ENCODE measurements around the gene LRRIQ4. TPM values are rescaled to one million over a fixed set of nuclear protein-coding genes. Genes with fewer than 3 reads are reported as not detected.

The LRRIQ4 gene
- total and polyA plus RNA-seq, 3 experiments from 2014 or later: 0.15 to 0.20 TPM; not detected in 1

GRCh38 chr3:169825316-169825715, 12.6 kb downstream of the LRRIQ4 start:
- Histone ChIP-seq H3K27ac (ENCODE audit: low read depth, low read length) (no peak overlapping the region), H3K36me3 (ENCODE audit: insufficient read depth, low read length) (no peaks in the 10 kb centered on the region), H3K9me3 (ENCODE audit: low read length) (no peaks in the 10 kb centered on the region), H3K4me3 (ENCODE audit: low read length) (no peak overlapping the region), H3K4me1 (ENCODE audit: insufficient read depth, low read length) (no peaks in the 10 kb centered on the region), H3K27me3 (ENCODE audit: insufficient read depth, low read length, poor library complexity, severe bottlenecking) (no peaks in the 10 kb centered on the region)
- no peaks in the 10 kb centered on the region for H3K9me3 Mint-ChIP-seq
- peaks cover 8 to 43% of the 10 kb centered on the region in 2 donors for H3K27me3 Mint-ChIP-seq
- ChIA-PET CTCF (interaction anchor here (1.4 kb wide), 1 partner anchor 38 kb away, joined by 3 read pairs; no protein-coding TSS in a partner anchor), POLR2A (no interaction called here)
- no peak overlapping the region for H3K4me3 Mint-ChIP-seq
- no peak overlapping the region for H3K27ac Mint-ChIP-seq
- H3K4me1 Mint-ChIP-seq: peaks cover 0 to 3% (median 0%) of the 10 kb centered on the region in 3 donors
- no peaks in the 10 kb centered on the region for H3K36me3 Mint-ChIP-seq
- DNase-seq: no peak

DNA sequence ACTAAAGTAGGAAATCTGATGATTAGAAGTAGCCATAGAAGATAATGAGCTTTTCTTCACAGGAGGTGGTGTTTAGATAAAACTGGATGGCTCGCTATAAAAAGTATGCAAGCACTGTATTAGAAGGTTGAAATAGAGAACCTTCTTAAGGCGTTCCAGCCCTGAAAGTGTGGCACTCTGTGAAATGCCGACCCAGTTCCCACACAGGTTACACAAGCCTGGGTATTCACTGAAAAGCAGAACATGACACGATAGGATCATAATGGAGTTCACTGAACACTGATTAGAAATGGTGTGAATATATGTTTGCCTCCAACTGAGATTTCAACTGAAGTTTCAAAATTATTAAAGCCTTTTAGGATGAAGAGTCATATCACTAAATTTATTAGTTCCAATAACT, 15.0 kb downstream of the LRRIQ4 start:
- H3K9me3 Mint-ChIP-seq: no peaks in the 10 kb centered on the region
- no peaks in the 10 kb centered on the region for H3K36me3 Mint-ChIP-seq
- POLR2A ChIA-PET: no interaction called here
- Histone ChIP-seq H3K27me3 (ENCODE audit: insufficient read depth, low read length, poor library complexity, severe bottlenecking) (no peaks in the 10 kb centered on the region), H3K36me3 (ENCODE audit: insufficient read depth, low read length) (no peaks in the 10 kb centered on the region), H3K27ac (ENCODE audit: low read depth, low read length) (no peak overlapping the region), H3K4me3 (ENCODE audit: low read length) (no peak overlapping the region), H3K9me3 (ENCODE audit: low read length) (no peaks in the 10 kb centered on the region), H3K4me1 (ENCODE audit: insufficient read depth, low read length) (no peaks in the 10 kb centered on the region)
- peaks cover 0 to 3% (median 0%) of the 10 kb centered on the region in 3 donors for H3K4me1 Mint-ChIP-seq
- H3K27me3 Mint-ChIP-seq: peaks cover 2 to 30% of the 10 kb centered on the region in 2 donors
- DNase-seq: no peak
- H3K4me3 Mint-ChIP-seq: no peak overlapping the region
- no peak overlapping the region for H3K27ac Mint-ChIP-seq
- CTCF ChIA-PET: interaction anchor here (0.7 kb wide), 1 partner anchor 82 kb away, joined by 3 read pairs; no protein-coding TSS in a partner anchor

- peaks cover 8 to 22% of the 10 kb centered on the region in 2 donors for H3K27me3 Mint-ChIP-seq
- Histone ChIP-seq H3K36me3 (ENCODE audit: insufficient read depth, low read length) (no peaks in the 10 kb centered on the region), H3K4me1 (ENCODE audit: insufficient read depth, low read length) (no peaks in the 10 kb centered on the region), H3K4me3 (ENCODE audit: low read length) (no peak overlapping the region), H3K27ac (ENCODE audit: low read depth, low read length) (no peak overlapping the region), H3K9me3 (ENCODE audit: low read length) (no peaks in the 10 kb centered on the region), H3K27me3 (ENCODE audit: insufficient read depth, low read length, poor library complexity, severe bottlenecking) (no peaks in the 10 kb centered on the region)
- no peaks in the 10 kb centered on the region for H3K9me3 Mint-ChIP-seq
- CTCF ChIA-PET: no interaction called here
- H3K4me1 Mint-ChIP-seq: no peaks in the 10 kb centered on the region
- no peak for DNase-seq
- H3K36me3 Mint-ChIP-seq: no peaks in the 10 kb centered on the region
- POLR2A ChIA-PET: interaction anchor here (0.7 kb wide), 1 partner anchor 113 kb away, joined by 3 read pairs; no protein-coding TSS in a partner anchor
- H3K27ac Mint-ChIP-seq: peak overlapping the region in 1 of 8 donors; percentile 2
- H3K4me3 Mint-ChIP-seq: no peak overlapping the region
Observed at GRCh38 chr3:169835533-169835932, 22.9 kb downstream of the LRRIQ4 start.

DNA sequence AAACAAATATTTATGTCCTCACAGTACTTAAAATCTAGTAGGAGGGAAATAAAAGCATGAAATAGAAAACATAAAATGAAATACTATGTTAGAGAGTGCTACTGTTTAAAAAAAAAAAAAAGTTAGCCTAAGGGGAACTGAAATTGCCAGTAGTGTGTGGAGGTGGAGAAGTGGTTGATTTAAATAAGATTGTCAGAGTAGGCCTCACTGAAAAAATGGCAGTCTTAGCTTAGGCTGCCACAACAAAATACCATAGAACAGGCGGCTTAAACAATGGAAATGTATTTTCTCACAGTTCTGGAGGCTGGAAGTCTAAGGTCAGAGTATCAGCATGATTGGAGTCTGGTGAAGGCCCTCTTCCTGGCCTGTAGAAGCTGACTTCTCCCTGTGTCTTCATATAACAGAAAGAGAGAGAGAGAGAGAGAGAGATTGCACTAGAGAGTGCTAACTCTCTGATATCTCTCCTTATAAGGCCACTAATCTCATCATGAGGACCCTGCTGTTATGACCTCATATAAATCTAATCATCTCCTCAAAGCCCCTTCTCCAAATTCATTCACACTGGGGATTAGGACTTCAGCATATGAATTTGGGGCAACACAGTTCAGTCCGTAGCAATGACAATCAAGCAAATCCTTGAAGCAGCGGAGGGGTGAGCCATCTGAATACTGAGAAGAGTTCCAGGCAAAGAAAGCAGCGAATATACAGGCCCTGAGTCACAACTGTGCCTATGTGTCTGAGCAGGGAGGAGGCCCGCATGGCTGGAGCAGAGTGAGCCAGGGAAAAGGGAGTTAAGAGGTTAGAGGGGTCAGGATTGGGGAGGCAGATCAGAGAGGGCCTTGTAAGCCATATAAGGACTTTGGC, 23.6 kb downstream of the LRRIQ4 start:
- H3K36me3 Mint-ChIP-seq: no peaks in the 10 kb centered on the region
- H3K4me1 ChIP-seq (ENCODE audit: insufficient read depth, low read length): no peaks in the 10 kb centered on the region
- H3K9me3 ChIP-seq (ENCODE audit: low read length): no peaks in the 10 kb centered on the region
- H3K9me3 Mint-ChIP-seq: no peaks in the 10 kb centered on the region
- ChIA-PET POLR2A (interaction anchor here (0.7 kb wide), 1 partner anchor 112 kb away, joined by 3 read pairs; no protein-coding TSS in a partner anchor), CTCF (no interaction called here)
- H3K27ac Mint-ChIP-seq: peak overlapping the region in 1 of 8 donors; percentile 75
- DNase-seq: no peak
- no peaks in the 10 kb centered on the region for H3K27me3 ChIP-seq (ENCODE audit: insufficient read depth, low read length, poor library complexity, severe bottlenecking)
- no peak overlapping the region for H3K4me3 Mint-ChIP-seq
- H3K4me1 Mint-ChIP-seq: no peaks in the 10 kb centered on the region
- H3K27me3 Mint-ChIP-seq: peaks cover 8 to 22% of the 10 kb centered on the region in 2 donors
- no peak overlapping the region for H3K27ac ChIP-seq (ENCODE audit: low read depth, low read length)
- H3K36me3 ChIP-seq (ENCODE audit: insufficient read depth, low read length): no peaks in the 10 kb centered on the region
- no peak overlapping the region for H3K4me3 ChIP-seq (ENCODE audit: low read length)

- Histone ChIP-seq H3K4me1 (ENCODE audit: insufficient read depth, low read length) (no peaks in the 10 kb centered on the region), H3K36me3 (ENCODE audit: insufficient read depth, low read length) (no peaks in the 10 kb centered on the region), H3K9me3 (ENCODE audit: low read length) (no peaks in the 10 kb centered on the region), H3K27ac (ENCODE audit: low read depth, low read length) (no peak overlapping the region), H3K4me3 (ENCODE audit: low read length) (no peak overlapping the region), H3K27me3 (ENCODE audit: insufficient read depth, low read length, poor library complexity, severe bottlenecking) (no peaks in the 10 kb centered on the region)
- no peaks in the 10 kb centered on the region for H3K36me3 Mint-ChIP-seq
- DNase-seq: no peak
- no peaks in the 10 kb centered on the region for H3K4me1 Mint-ChIP-seq
- no peaks in the 10 kb centered on the region for H3K9me3 Mint-ChIP-seq
- ChIA-PET POLR2A (no interaction called here), CTCF (no interaction called here)
- peaks cover 8 to 25% of the 10 kb centered on the region in 2 donors for H3K27me3 Mint-ChIP-seq
- H3K4me3 Mint-ChIP-seq: no peak overlapping the region
- peak overlapping the region in 1 of 8 donors; percentile 75 for H3K27ac Mint-ChIP-seq
Observed at GRCh38 chr3:169836942-169837275, 24.2 kb downstream of the LRRIQ4 start.

DNA sequence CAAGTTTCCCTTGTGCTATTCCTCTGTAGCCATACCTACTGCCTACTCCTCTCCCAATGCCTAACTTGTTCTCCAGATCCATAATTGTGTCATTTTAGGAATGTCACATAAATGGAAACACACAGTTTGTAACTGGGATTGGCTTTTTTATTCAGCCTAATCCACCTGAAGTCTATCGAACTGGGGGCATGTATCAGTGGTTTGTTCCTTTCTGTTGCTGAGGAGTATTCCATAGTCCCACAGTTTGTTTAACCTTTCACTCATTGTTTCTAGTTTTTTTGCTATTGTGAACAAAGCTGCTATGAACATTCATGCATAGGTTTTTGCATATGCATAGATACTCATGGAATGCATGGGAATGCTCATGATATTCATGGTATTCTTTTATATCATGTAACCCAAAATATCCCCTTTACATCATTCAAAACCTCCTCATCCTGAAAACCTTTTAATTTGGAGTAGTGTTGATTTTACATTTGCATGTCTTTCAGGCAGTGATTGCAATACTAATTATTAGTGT, 25.9 kb downstream of the LRRIQ4 start:
- H3K36me3 Mint-ChIP-seq: no peaks in the 10 kb centered on the region
- no peaks in the 10 kb centered on the region for H3K9me3 ChIP-seq (ENCODE audit: low read length)
- no peaks in the 10 kb centered on the region for H3K9me3 Mint-ChIP-seq
- H3K4me3 ChIP-seq (ENCODE audit: low read length): no peak overlapping the region
- DNase-seq: no peak
- CTCF ChIA-PET: no interaction called here
- H3K4me3 Mint-ChIP-seq: no peak overlapping the region
- no peaks in the 10 kb centered on the region for H3K4me1 ChIP-seq (ENCODE audit: insufficient read depth, low read length)
- POLR2A ChIA-PET: no interaction called here
- H3K4me1 Mint-ChIP-seq: no peaks in the 10 kb centered on the region
- peaks cover 8 to 25% of the 10 kb centered on the region in 2 donors for H3K27me3 Mint-ChIP-seq
- H3K27ac ChIP-seq (ENCODE audit: low read depth, low read length): no peak overlapping the region
- no peak overlapping the region for H3K27ac Mint-ChIP-seq
- no peaks in the 10 kb centered on the region for H3K27me3 ChIP-seq (ENCODE audit: insufficient read depth, low read length, poor library complexity, severe bottlenecking)
- H3K36me3 ChIP-seq (ENCODE audit: insufficient read depth, low read length): no peaks in the 10 kb centered on the region

- Histone ChIP-seq H3K27ac (ENCODE audit: low read depth, low read length) (no peak overlapping the region), H3K36me3 (ENCODE audit: insufficient read depth, low read length) (no peaks in the 10 kb centered on the region), H3K9me3 (ENCODE audit: low read length) (no peaks in the 10 kb centered on the region), H3K27me3 (ENCODE audit: insufficient read depth, low read length, poor library complexity, severe bottlenecking) (no peaks in the 10 kb centered on the region), H3K4me3 (ENCODE audit: low read length) (no peak overlapping the region), H3K4me1 (ENCODE audit: insufficient read depth, low read length) (no peaks in the 10 kb centered on the region)
- no peak for DNase-seq
- POLR2A ChIA-PET: no interaction called here
- H3K4me1 Mint-ChIP-seq: no peaks in the 10 kb centered on the region
- H3K9me3 Mint-ChIP-seq: no peaks in the 10 kb centered on the region
- no peak overlapping the region for H3K27ac Mint-ChIP-seq
- peaks cover 8 to 27% of the 10 kb centered on the region in 2 donors for H3K27me3 Mint-ChIP-seq
- no peaks in the 10 kb centered on the region for H3K36me3 Mint-ChIP-seq
- H3K4me3 Mint-ChIP-seq: no peak overlapping the region
- CTCF ChIA-PET: interaction anchor here (1.0 kb wide), 1 partner anchor 21 kb away, joined by 3 read pairs; no protein-coding TSS in a partner anchor
Observed at GRCh38 chr3:169841171-169841570, 28.5 kb downstream of the LRRIQ4 start.

DNA sequence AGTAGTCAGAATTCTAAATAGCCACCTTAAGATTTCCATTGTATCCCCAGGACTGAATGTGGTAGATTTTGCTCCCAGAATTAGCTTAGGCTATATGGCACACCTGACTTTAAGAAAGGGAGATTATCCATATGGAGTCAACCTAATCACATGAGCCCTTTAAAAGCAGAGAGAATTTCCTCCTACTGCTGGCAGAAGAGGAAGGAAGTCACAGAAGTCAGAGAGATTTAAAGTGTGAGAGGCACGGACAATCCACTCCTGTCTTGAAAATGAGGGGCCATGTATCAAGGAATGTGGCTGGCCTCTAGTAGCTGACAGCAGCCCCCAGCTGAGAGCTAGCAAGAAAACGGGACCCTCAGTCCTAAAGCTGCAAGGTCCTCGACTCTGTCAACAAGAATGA, 30.3 kb downstream of the LRRIQ4 start:
- no peak overlapping the region for H3K27ac ChIP-seq (ENCODE audit: low read depth, low read length)
- Mint-ChIP-seq H3K9me3 (no peaks in the 10 kb centered on the region), H3K4me1 (no peaks in the 10 kb centered on the region), H3K27me3 (peaks cover 8 to 28% of the 10 kb centered on the region in 2 donors), H3K36me3 (no peaks in the 10 kb centered on the region), H3K27ac (no peak overlapping the region), H3K4me3 (no peak overlapping the region)
- DNase-seq: no peak
- ChIA-PET POLR2A (no interaction called here), CTCF (interaction anchor here (1.7 kb wide), 1 partner anchor 21 kb away, joined by 4 read pairs; no protein-coding TSS in a partner anchor)
- no peak overlapping the region for H3K4me3 ChIP-seq (ENCODE audit: low read length)
- no peaks in the 10 kb centered on the region for H3K36me3 ChIP-seq (ENCODE audit: insufficient read depth, low read length)
- no peaks in the 10 kb centered on the region for H3K27me3 ChIP-seq (ENCODE audit: insufficient read depth, low read length, poor library complexity, severe bottlenecking)
- H3K9me3 ChIP-seq (ENCODE audit: low read length): no peaks in the 10 kb centered on the region
- no peaks in the 10 kb centered on the region for H3K4me1 ChIP-seq (ENCODE audit: insufficient read depth, low read length)
